ENCODE data around the gene GALNT9.

Gene GALNT9

DNA sequence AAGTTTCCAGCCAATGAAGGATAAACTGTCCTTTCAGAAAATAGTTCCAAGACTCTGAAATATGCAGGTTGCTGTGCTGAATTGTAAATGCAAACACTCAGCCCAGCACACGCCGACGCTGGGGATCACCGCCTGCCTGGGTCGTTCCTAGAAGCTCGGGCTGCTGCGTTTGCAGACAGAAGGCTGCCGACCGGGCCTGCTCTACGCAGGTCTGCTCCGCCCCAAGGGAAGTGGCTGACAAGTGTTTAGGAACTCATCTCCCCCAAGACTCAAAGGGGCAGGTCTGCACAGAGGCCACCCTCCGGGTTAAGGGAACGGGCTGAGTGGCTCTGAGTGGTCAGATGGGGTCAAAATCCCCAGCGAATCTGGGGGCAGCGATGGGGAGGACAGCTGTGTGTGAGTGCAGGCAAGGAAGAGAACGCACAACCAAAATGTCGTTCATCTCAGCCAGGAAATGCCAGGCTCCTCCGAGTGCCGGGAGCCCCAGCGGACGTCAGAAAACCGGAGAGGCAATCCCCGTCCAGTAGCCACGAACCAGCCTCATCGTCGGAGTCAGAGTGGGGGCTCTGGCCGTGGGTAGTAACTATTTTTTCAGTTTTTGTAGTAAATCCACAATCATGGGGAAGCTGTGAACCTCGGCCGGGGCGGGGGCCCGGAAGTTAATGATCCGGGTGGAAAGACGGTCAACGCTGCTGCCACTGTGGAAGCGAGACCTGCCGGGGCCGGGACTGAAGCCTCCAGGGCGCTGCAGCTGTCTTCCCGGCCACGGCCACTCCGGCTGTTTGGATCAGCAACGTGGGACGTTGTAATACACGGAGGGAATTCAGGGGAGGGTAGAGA, 6.0 kb downstream of the GALNT9 start:
- TF ChIP-seq ZFX (IDR thresholded peaks at IDR 0.05; ENCODE audit: borderline replicate concordance) (no peak), CTCF (IDR thresholded peaks at IDR 0.05) (no peak)
- H3K27ac ChIP-seq: no peak overlapping the region

DNA sequence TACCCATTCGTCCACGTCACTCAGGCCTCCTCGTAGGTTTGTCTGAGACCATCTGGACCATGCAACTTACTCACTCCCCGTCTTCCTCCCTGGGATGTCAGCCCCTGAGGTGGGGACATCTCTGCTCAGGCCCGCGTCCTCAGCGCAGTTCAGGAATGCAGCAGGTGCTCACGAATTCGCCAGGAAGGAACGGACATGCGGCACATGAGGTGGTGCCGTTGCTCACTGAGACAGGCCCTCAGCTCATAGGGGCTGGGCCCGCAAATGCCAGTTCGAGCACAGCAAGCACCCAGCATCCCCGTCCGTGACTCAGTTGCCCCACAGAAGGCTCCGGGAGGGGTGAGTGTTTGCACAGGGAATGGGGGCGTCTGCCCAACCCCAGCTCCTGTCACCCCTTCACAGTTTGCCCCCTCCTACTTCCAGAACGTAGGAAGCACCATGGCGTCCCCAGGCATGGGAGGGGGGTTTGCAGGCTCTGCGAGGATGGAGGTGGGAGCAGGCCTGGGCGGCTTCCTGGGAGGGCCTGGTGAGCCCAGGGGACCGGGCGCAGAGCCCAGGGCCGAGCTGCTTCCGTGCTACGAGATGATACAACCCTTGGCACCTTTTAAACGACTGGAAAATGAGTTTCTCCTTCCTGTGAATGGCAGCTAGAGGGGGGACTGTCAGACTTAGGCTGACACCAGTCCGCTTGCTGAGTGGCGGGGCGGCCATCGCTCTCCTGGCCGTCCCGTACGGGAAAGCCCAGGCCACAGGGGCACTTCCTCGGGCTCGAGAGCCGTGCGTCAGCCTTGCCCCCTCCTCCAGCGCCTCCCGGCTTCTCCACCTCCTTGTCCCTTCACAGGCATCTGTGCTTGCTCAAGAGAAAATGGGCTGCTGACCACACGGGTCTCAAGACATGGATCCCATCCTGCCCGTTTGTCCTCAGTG, 6.9 kb downstream of the GALNT9 start:
- no peak overlapping the region for H3K27ac ChIP-seq
- TF ChIP-seq ZFX (IDR thresholded peaks at IDR 0.05; ENCODE audit: borderline replicate concordance): no peak
- no peak for TF ChIP-seq CTCF (IDR thresholded peaks at IDR 0.05)

DNA sequence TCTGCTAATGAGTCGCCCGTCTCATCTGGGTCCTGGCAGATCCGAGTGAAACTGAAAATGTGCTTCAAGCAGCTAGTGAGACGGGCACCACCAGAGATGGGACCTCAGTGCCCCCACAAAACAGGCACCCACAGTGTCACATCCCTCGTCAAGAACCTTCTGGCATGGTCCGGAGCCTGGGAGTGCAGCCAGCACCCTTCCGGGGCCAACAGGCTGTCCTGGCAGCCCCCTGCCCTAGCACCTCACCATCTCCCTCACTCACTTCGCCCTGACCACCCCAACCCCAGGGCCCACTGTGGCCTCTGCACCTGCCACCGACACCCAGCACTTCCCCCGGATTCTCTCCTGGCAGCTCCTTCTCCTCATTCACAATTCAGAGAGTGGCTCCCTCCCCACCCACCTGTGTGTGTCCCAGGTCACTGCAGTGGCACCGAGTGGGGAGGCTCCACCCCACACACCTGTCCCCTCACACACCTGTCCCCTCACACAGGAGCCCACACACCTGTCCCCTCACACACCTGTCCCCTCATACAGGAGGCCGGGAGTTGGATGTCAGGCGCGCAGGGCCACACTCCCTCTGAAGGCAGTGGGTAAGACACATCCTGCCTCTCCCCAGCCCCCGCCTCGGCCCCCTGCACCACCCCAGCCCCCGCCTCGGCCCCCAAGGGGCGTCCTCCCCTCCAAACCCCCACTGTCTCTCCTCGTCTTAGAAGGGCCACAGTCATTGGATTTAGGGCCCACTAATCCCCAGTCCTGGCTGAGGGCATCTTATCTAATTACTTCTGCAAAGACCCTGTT, 7.9 kb downstream of the GALNT9 start:
- no peak overlapping the region for H3K27ac ChIP-seq
- TF ChIP-seq ZFX (IDR thresholded peaks at IDR 0.05; ENCODE audit: borderline replicate concordance) (no peak), CTCF (IDR thresholded peaks at IDR 0.05) (no peak)

- TF ChIP-seq CTCF (IDR thresholded peaks at IDR 0.05) (no peak), ZFX (IDR thresholded peaks at IDR 0.05; ENCODE audit: borderline replicate concordance) (no peak)
- H3K27ac ChIP-seq: no peak overlapping the region
Observed at GRCh38 chr12:132320767-132321211, 8.6 kb downstream of the GALNT9 start.

DNA sequence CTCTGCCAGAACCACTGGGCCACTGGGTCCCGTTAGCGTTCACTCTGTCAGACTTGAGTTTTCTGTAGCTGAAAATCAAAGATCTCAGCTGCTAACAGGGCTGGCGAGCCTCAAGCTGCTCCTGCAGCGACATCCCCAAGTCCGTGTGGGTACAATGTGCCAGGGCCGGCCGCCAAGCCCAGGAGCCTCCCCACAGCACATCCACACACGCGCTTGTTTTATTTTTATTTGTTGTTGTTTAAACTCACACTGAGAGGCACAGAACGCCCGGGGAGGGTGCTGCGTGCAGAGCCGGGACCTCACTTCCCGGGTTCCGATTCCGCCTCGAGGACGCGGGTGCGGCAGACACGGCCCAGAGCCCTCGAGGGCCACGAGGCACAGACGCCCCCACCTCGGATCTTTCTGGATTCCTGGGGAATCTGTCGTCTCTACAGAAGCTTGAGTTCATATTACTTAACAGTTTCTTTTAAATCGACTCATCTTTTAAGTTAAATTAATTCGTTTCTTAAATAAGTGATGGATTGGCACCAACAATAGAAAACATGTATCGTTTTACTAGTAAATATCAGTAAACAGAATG, 9.3 kb downstream of the GALNT9 start:
- H3K27ac ChIP-seq: no peak overlapping the region
- TF ChIP-seq ZFX (IDR thresholded peaks at IDR 0.05; ENCODE audit: borderline replicate concordance) (no peak), CTCF (IDR thresholded peaks at IDR 0.05) (no peak)

- no peak for TF ChIP-seq CTCF (IDR thresholded peaks at IDR 0.05)
- TF ChIP-seq ZFX (IDR thresholded peaks at IDR 0.05; ENCODE audit: borderline replicate concordance): no peak
- H3K27ac ChIP-seq: no peak overlapping the region
Observed at GRCh38 chr12:132319359-132319950, 9.9 kb downstream of the GALNT9 start.

All from 22Rv1 (cell line).